Amniotic epithelial cell (primary cell): Measurements from ENCODE around the gene ARHGAP15.

Source experiments
- DNase-seq: peaks from one replicate; pipeline ENCODE4 v3.0.0-alpha.2; 2010; ENCODE audit warnings: low read depth

Gene ARHGAP15

GRCh38 chr2:143720095-143720664, 591.0 kb downstream of the ARHGAP15 start:
- DNase-seq = no peak

DNA sequence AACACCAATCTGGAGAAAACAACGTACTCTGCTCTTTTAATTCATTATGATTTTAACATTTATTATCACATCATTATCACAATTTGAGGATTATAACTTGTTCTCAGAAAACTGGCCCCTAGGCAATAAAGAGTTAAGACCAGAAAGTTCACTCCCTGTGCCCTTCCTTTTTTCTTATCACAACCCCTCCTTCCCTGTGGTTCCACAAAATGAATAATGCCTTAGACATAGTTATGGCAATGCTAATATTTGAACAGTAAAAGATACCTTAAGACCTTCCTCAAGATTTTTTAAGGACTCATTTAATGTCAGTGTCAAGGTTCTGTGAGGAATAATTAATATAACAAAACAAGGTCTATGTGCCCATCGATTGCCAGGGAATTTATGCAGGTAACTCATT, 596.2 kb downstream of the ARHGAP15 start:
- no peak for DNase-seq

- DNase-seq = no peak
Measured at GRCh38 chr2:143726151-143726845, 597.1 kb downstream of the ARHGAP15 start.

DNA sequence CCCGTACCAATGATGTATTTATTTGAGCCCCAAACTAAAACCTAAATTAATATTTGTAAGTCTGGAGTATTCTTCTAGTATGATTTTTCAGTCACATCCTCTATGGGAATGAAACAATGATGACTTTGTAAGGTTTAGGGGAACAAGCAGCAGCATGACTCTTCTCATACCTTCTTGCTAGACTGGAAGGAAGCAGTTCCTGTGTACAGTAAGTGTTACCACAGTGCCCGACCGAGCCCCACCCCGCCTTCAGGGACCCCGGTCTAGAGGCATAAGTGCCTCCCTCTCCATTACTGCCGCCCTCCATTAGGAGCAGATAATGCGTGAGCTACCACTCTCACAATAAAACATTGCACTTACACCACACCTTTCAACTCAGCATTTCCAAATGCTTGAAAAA, 599.3 kb downstream of the ARHGAP15 start:
- DNase-seq = no peak

DNA sequence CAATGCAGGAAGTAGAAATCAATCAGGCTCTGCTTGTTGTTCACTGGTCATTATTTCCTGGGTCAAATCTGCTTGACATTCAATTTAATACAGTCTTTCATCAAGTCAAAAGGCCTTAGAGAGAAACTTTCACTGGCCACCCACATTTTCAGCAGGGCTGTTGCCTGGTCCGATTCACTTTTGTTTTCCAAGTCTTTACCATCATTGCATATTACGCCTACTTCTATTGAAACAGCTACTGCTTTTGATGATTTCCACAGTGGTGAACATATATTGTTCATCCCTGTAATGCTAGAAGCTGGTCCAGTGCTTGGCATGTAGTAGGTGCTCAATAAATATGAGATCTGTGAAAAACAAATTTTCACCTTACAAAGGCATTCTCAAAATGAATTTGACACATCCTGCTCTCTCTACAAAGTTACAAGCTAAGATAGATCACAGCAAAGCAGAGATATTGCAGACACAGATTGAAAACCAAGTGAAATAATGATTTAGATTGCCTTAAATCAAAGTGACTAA, 600.1 kb downstream of the ARHGAP15 start:
- no peak for DNase-seq

- peak; percentile 55 for DNase-seq
Measured at GRCh38 chr2:143730155-143730952, 601.1 kb downstream of the ARHGAP15 start.

DNA sequence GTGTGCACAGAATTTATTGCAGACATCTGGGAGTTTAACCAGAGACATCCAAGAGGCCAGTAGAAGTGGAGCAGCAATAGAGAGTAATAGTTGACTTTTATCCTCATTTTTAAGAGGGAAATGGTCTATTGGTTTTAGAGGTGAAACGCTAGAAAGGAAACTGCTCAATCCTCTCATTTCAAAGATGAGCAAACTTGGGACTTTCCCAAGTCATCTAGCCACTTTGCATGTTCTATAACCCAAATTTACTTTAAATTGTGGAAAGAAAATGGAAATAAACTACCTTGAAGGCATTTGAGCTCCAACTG, 601.7 kb downstream of the ARHGAP15 start:
- DNase-seq = peak; percentile 20

DNA sequence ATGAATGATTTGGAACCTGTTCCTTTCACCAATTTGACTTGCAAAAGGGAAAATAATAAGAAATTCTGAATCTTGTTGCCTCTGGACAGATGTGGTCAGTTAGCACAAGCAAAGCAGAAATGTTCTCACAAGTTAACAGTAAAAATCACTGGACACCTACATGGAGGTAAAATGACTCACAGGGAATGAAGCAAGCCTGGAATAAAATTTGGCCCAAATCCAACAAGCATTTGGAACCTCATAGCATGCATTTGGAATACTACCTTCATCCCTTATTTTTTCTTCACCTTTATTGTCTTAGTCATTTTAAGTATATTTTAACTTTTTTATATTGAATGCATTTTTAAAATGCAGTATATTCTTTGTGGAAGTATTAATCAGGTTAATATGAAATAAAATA, 602.9 kb downstream of the ARHGAP15 start:
- peak; percentile 53 for DNase-seq

- DNase-seq = no peak
Measured at GRCh38 chr2:143732871-143733270, 603.7 kb downstream of the ARHGAP15 start.

DNA sequence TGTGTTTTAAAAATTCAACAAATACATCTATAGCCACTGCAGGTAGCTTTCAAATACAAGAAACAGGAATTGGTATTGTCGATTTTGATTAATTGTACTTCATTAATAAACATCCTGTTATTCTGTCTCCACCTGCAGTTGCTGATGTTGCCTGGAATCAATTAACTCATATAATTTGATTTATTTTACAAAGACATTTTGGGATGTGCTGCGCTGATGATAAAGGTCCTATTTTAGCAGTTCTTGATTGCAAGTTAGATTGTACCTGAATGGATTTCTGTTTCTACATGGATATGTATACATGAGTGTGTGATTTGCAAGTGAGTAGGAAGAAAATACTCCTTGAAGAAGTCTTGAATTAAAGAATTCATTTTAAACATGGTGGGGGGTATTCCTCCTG, 605.3 kb downstream of the ARHGAP15 start:
- no peak for DNase-seq

DNA sequence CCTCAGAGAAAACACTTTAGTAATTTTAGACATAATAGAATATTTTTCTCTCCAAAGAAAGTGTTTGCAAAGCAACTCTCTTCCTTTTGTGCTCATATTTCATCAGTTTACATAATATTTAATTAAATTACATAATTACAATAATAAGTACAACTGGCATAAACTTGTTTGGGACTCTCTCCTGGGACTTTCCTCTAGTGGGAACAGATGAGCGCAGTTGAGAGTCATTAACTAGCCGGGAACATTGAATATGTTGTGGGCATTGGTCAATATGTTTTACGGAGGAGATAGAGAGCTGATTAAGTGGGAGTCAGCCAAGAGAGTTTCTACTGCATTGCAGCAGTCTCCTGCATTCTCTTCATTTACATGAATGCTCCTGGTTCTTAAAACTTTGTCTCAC, 607.7 kb downstream of the ARHGAP15 start:
- no peak for DNase-seq

- DNase-seq = no peak
Measured at GRCh38 chr2:143740431-143740830, 611.2 kb downstream of the ARHGAP15 start.

DNA sequence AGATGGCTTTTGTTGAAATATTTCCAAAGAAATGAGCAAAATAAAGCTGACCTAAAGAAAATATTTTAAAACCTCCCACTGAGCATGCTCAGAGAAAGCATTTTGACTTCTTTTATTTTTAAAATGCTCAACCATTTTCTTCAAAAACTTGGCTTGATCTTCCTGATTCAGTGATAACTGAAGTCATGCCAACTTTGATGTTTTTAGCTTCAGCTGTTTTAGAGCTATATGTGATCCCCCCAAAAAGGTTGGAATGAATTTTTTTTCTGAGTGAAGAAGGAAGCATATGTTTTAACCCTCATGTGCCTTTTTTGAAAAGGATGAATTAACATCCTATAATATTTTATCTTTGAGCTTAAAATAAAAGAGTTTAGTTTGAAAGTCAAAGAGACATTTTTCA, 612.0 kb downstream of the ARHGAP15 start:
- DNase-seq = no peak

- DNase-seq = no peak
Measured at GRCh38 chr2:143742581-143742980, 613.4 kb downstream of the ARHGAP15 start.

GRCh38 chr2:143744114-143744513, 614.9 kb downstream of the ARHGAP15 start:
- DNase-seq = no peak

GRCh38 chr2:143745060-143745459, 615.8 kb downstream of the ARHGAP15 start:
- DNase-seq = no peak

- no peak for DNase-seq
Measured at GRCh38 chr2:143754742-143755141, 625.5 kb downstream of the ARHGAP15 start.

DNA sequence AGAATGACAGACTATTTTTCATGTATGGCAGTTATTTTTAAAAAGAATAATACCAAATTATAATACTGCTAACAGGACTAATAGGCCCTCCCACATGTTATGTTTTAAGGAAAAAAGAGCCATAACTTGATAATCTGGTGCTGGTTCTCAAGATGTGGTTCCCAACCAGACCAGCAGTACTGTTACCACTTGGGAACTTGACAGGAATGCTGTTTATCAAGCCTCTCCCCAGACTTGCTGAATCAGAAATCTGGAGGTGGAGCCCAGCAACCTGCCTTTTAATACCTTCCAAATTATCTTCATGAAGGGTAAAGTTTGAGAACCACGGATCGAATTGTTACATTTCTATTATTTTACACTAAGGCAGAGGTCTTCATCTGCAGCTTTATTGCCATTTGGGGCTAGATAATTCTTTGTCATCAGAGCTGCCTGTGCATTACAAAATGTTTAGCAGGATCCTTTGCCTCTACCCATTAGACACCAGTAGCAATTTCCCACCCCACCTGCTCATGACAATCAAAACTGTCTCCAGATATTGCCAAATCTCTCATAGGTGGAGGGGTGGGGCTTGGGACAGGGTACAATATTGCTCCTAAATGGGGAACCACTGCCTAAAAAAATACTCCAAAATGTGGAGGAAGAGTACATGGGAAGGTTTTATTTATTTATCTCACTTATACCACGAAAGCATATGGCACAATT, 629.6 kb downstream of the ARHGAP15 start:
- peak; percentile 18 for DNase-seq

- no peak for DNase-seq
Measured at GRCh38 chr2:143759455-143759854, 630.2 kb downstream of the ARHGAP15 start.

DNA sequence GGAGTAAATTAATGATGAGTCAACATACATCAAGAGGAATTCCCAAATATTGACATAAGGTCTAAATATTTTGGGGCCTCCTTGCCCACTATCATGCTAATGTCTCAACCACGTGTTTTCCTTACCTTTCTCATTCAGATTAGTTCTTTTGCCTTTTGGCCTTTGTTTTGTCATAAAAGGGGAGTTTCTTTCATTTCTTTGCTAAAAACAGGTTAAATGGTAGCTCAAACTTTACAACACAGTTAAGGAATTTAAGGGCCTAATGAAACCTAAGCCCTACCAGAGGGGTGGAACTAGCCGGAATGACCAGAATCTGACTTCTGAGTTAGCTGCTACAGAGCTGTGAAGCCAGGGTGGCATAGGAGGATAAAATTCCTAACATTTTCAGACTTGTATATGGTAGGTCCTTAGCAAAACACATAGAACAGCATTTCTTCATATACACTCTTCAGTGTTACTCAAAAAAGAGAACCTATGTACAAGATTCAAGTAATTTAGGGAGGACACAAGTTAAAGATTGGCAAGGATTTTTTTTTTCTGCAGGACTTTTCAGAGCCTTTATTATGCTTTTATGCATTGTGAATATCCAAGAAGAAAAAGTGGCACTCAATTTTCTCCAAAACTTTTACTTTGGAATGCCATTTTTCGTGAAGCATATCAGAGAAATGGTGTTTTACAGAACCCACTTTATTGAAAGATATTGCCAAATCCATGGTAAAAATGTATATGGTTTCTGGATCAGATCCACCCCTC, 633.1 kb downstream of the ARHGAP15 start:
- no peak for DNase-seq

DNA sequence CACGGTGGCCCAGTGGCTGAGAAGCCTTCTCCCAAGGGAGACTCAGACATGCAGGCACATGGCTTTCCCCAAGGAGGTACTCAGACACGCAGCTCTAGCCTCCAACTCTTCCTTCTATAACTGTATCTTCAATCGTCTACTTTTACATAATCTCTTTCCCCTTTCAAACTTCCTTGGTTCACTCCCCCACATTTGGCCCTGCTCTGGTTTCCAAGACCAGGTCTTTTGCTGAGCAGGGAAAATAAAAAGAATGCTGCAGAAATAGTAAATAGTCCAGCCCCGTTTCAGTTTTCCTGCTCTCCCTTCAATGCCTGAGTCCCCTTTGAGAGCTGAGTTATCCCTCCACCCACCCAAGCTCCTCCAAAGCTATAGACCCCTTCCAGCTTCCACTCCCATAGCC, 635.0 kb downstream of the ARHGAP15 start:
- peak; percentile 8 for DNase-seq

GRCh38 chr2:143764706-143765105, 635.5 kb downstream of the ARHGAP15 start:
- no peak for DNase-seq
